H1 (cell line): Measurements from ENCODE around the gene SLC35E4. TPM values are rescaled to one million over a fixed set of nuclear protein-coding genes. Genes with fewer than 3 reads are reported as not detected.

Source experiments
- CTCF ChIA-PET: fragments of 300-600 bp; sonication (Branson Sonifier 250); formaldehyde crosslinking; loops from one replicate; lab custom pipeline; 2021; ENCODE audit not compliant: partially characterized antibody; lab: Charles Lee
- POLR2A ChIA-PET: fragments of 300-600 bp; sonication (Branson Sonifier 250); formaldehyde crosslinking; loops from one replicate; lab custom pipeline; 2021; ENCODE audit warnings: inconsistent platforms; ENCODE audit not compliant: partially characterized antibody; lab: Charles Lee
- DNase-seq, 2 experiments: peaks; one replicate each; pipeline versions ENCODE4 v3.0.0 to v3.0.0-alpha.2; 2010 to 2022; ENCODE audit warnings: low spot score in 2 of 2, low read depth in 1 of 2, mixed read lengths in 1 of 2
- FAIRE-seq: peaks from 2 replicates; lab custom pipeline; 2011; peaks lifted over from hg19 to GRCh38; lab: Jason Lieb, UNC
- H2AFZ ChIP-seq: 2 replicates; pipeline ENCODE4 v1.8.1; 2012; ENCODE audit warnings: low read length, inconsistent platforms
- H2AK5ac ChIP-seq: 2 replicates; pipeline ENCODE4 v1.6.1; 2013; ENCODE audit warnings: low read depth, low read length
- H2BK120ac ChIP-seq: replicated peaks from 2 replicates; pipeline ENCODE3; 2013; ENCODE audit warnings: low read depth, low read length, inconsistent platforms
- H2BK12ac ChIP-seq: 2 replicates; pipeline ENCODE4 v1.6.1; 2013; ENCODE audit warnings: low read depth, low read length
- H2BK15ac ChIP-seq: 2 replicates; pipeline ENCODE4 v1.6.1; 2013; ENCODE audit warnings: low read length
- H2BK20ac ChIP-seq: 2 replicates; pipeline ENCODE4 v1.6.1; 2013; ENCODE audit warnings: low read length
- H2BK5ac ChIP-seq: 2 replicates; pipeline ENCODE4 v1.6.1; 2013; ENCODE audit warnings: low read depth, low read length
- H3K14ac ChIP-seq: 2 replicates; pipeline ENCODE4 v1.6.1; 2013; ENCODE audit warnings: inconsistent platforms; ENCODE audit not compliant: insufficient read length
- H3K18ac ChIP-seq: 2 replicates; pipeline ENCODE4 v1.6.1; 2013; ENCODE audit warnings: low read length; ENCODE audit errors: extremely low read depth
- H3K23ac ChIP-seq: 2 replicates; pipeline ENCODE4 v1.6.1; 2013; ENCODE audit warnings: inconsistent platforms; ENCODE audit not compliant: insufficient read length
- H3K23me2 ChIP-seq: 2 replicates; pipeline ENCODE4 v1.6.1; 2013; ENCODE audit warnings: low read depth, low read length
- H3K27ac ChIP-seq: 2 replicates; pipeline ENCODE4 v1.6.1; 2011; ENCODE audit warnings: low read depth, low read length, inconsistent platforms
- H3K27me3 ChIP-seq, 4 experiments: replicated peaks in 1 of 4; 1 replicate in 1 of 4; 2 replicates in 3 of 4; pipeline versions ENCODE4 v1.6.1 to v1.8.1; 2011 to 2013; ENCODE audit warnings: low read length in 3 of 4, mild to moderate bottlenecking in 3 of 4, inconsistent platforms in 2 of 4, mixed read lengths in 2 of 4, moderate library complexity in 1 of 4; ENCODE audit not compliant: control insufficient read depth in 3 of 4, insufficient read depth in 3 of 4; ENCODE audit errors: extremely low read depth in 1 of 4
- H3K36me3 ChIP-seq, 4 experiments: 2 replicates each; pipeline versions ENCODE4 v1.6.1 to v1.8.1; 2011 to 2013; ENCODE audit warnings: mild to moderate bottlenecking in 4 of 4, low read length in 3 of 4, moderate library complexity in 2 of 4, control low read depth in 1 of 4, inconsistent platforms in 1 of 4; ENCODE audit not compliant: insufficient read depth in 4 of 4, control insufficient read depth in 2 of 4
- H3K4ac ChIP-seq: replicated peaks from 2 replicates; pipeline ENCODE3; 2013; ENCODE audit warnings: low read length, low read depth, mixed read lengths, inconsistent platforms; ENCODE audit not compliant: insufficient read length
- H3K4me1 ChIP-seq, 4 experiments: replicated peaks in 1 of 4; 1 replicate in 1 of 4; 2 replicates in 3 of 4; pipeline versions ENCODE4 v1.6.1 to v1.8.1; 2011 to 2013; ENCODE audit warnings: low read length in 3 of 4, inconsistent platforms in 2 of 4, mixed read lengths in 1 of 4; ENCODE audit not compliant: insufficient read depth in 4 of 4, control insufficient read depth in 3 of 4
- H3K4me2 ChIP-seq, 2 experiments: 2 replicates each; pipeline versions ENCODE4 v1.6.1 to v1.8.1; 2011 to 2013; ENCODE audit warnings: low read depth in 2 of 2, low read length in 2 of 2, control low read depth in 1 of 2, inconsistent platforms in 1 of 2, mild to moderate bottlenecking in 1 of 2; ENCODE audit not compliant: insufficient read depth in 1 of 2
- H3K4me3 ChIP-seq, 4 experiments: fragments of 200-600, 300-600 bp in 1 of 4; sonication (generic), shearing (Covaris generic), sonication (Bioruptor Twin) in 1 of 4; 2 replicates each; pipeline versions ENCODE4 v1.5.1 to v1.8.1; 2011 to 2016; ENCODE audit warnings: low read length in 4 of 4, low read depth in 3 of 4, control low read depth in 2 of 4, inconsistent platforms in 2 of 4, mild to moderate bottlenecking in 2 of 4, mixed read lengths in 1 of 4, moderate library complexity in 1 of 4; ENCODE audit not compliant: insufficient read depth in 2 of 4; ENCODE audit errors: extremely low read depth in 1 of 4
- H3K56ac ChIP-seq: replicated peaks from 2 replicates; pipeline ENCODE3; 2013; ENCODE audit warnings: low read depth, mild to moderate bottlenecking, mixed read lengths, low read length, inconsistent platforms; ENCODE audit not compliant: insufficient read length
- H3K79me1 ChIP-seq: 2 replicates; pipeline ENCODE4 v1.6.1; 2013; ENCODE audit warnings: low read depth, low read length, control low read depth
- H3K79me2 ChIP-seq, 2 experiments: 2 replicates each; pipeline versions ENCODE4 v1.6.1 to v1.8.1; 2012 to 2013; ENCODE audit warnings: low read length in 2 of 2, mild to moderate bottlenecking in 2 of 2, inconsistent platforms in 1 of 2; ENCODE audit not compliant: insufficient read depth in 2 of 2, control insufficient read depth in 1 of 2
- H3K9ac ChIP-seq, 4 experiments: replicated peaks in 1 of 4; 1 replicate in 1 of 4; 2 replicates in 3 of 4; pipeline versions ENCODE4 v1.6.1 to v1.8.1; 2011 to 2013; ENCODE audit warnings: low read depth in 3 of 4, low read length in 3 of 4, control low read depth in 2 of 4, mild to moderate bottlenecking in 2 of 4, moderate library complexity in 2 of 4, inconsistent platforms in 1 of 4; ENCODE audit errors: extremely low read depth in 1 of 4
- H3K9me3 ChIP-seq, 2 experiments: 2 replicates each; pipeline versions ENCODE4 v1.6.1 to v1.8.1; 2012 to 2013; ENCODE audit warnings: mild to moderate bottlenecking in 2 of 2, moderate library complexity in 2 of 2, control low read depth in 1 of 2, inconsistent platforms in 1 of 2, low read depth in 1 of 2, low read length in 1 of 2, mixed read lengths in 1 of 2; ENCODE audit not compliant: insufficient read depth in 2 of 2
- H4K20me1 ChIP-seq, 2 experiments: replicated peaks in 1 of 2; 2 replicates each; pipeline versions ENCODE3 to v1.8.1; 2011 to 2013; ENCODE audit warnings: inconsistent platforms in 2 of 2, low read length in 2 of 2, mild to moderate bottlenecking in 1 of 2; ENCODE audit not compliant: insufficient read depth in 2 of 2, control insufficient read depth in 1 of 2
- H4K5ac ChIP-seq: 2 replicates; pipeline ENCODE4 v1.6.1; 2013; ENCODE audit warnings: low read length, low read depth, mixed read lengths, inconsistent platforms; ENCODE audit not compliant: insufficient read length
- H4K8ac ChIP-seq: 2 replicates; pipeline ENCODE4 v1.8.0; 2013; ENCODE audit warnings: mild to moderate bottlenecking, moderate library complexity, low read length, inconsistent platforms; ENCODE audit not compliant: insufficient read depth; ENCODE audit errors: extremely low read depth
- H4K91ac ChIP-seq: replicated peaks from 2 replicates; pipeline ENCODE3; 2013; ENCODE audit warnings: low read length, mixed read lengths, inconsistent platforms; ENCODE audit not compliant: insufficient read length
- EGR1 ChIP-seq: IDR thresholded peaks from 2 replicates; pipeline ENCODE4 v1.6.1; 2011; ENCODE audit warnings: low read depth, low read length, borderline replicate concordance
- MAFK ChIP-seq: IDR thresholded peaks from 2 replicates; pipeline ENCODE4 v1.6.1; 2012; ENCODE audit warnings: low read depth, mild to moderate bottlenecking, improper control_type of control experiment, low read length
- NRF1 ChIP-seq: IDR thresholded peaks from 2 replicates; pipeline ENCODE4 v1.6.1; 2011; ENCODE audit warnings: mild to moderate bottlenecking, low read depth, low read length, improper control_type of control experiment
- WGBS, 2 experiments: shearing (Covaris generic) in 1 of 2; methylation state at CpG; one replicate each; pipeline versions ENCODE4 v1.1.6 to v1.1.7; 2013 to 2015; ENCODE audit warnings: low lambda C conversion rate in 2 of 2, mixed read lengths in 2 of 2, inconsistent platforms in 1 of 2, low coverage in 1 of 2, missing lambda C conversion rate in 1 of 2; ENCODE audit not compliant: insufficient replicate concordance in 2 of 2, insufficient coverage in 1 of 2, insufficient read length in 1 of 2; ENCODE audit errors: extremely low coverage in 1 of 2, missing lambda C conversion rate in 1 of 2; 5-methylcytosine and 5-hydroxymethylcytosine counted together
- polyA plus RNA-seq, 7 experiments: library from polyadenylated mRNA; depleted of rRNA in 3 of 7; stranded (reverse) in 5 of 7; unstranded in 2 of 7; fragments of >200 nt in 5 of 7; fragments of 200-250 nt in 2 of 7; gene quantifications; 1 replicate in 5 of 7; 2 replicates in 1 of 7; 4 replicates in 1 of 7; pipeline versions ENCODE4 v1.2.1 to v1.2.3, GENCODE V29; 2011 to 2013; ENCODE audit warnings: missing spikeins in 2 of 7, mixed read lengths in 2 of 7
- total RNA-seq: library from RNA; stranded (reverse); fragmentation: NEBNext Ultra II Directional; extraction: Animal tissue kit (Norgen Biotek cat#: 25700); gene quantifications from 2 replicates; pipeline ENCODE4 v1.2.1, GENCODE V29; 2021

Gene SLC35E4
- total and polyA plus RNA-seq, 2 of the 8 experiments (the other 6 are each of a cell fraction or from before 2014, with no cell fraction given): 5.1 to 5.6 TPM

DNA sequence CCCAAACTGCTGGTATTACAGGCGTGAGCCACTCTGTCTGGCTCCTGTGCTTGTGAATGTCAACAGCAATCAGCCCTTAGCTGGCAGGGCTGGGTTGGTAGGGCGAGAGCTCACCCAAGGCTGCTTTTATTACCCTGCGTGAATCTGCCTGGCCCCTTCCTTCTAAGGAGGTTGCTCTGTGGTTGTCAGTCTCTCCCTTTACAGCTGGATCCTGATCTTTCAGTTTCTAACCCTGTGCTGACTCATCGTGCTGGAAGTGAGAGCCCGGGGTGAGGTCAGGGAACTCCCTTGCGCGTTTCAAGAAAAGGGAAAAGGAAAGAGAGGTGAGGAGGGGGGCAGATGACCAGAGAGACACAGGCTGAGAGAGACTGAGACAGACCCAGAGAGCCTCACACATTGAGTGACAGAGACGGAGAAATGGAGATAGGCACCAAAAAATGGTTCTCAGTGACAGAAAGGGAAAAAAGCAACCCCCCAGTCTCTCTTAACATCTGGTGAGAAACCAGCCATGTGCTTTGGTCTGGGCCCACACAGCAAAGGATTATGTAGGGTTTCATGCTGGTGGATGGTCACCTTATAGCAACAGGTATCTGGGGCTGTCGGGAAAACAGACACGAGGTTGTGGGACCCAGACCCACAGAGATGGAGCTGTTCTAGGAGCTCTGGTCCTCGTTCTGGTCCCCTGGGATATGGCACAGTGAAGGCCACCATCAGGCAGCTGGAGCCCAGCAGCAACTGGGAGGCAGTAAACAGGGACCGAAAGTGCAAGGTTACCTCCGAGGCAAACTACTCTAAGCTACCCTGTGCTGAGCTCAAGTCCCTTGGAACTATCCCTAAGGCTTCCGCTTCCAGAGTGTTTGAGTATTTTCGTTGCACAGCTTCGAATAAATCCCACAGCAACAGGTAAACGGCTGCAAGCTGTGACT lies 26.1 kb upstream of the SLC35E4 start:
- Histone ChIP-seq H2BK15ac (no peak overlapping the region), H3K4ac (no peak overlapping the region), H4K91ac (no peak overlapping the region), H2BK20ac (no peak overlapping the region), H2BK5ac (peak overlapping the region; percentile 20), H3K23me2 (peaks cover 9% of the 10 kb centered on the region; the same call in 1 of the 2 replicates), H2BK120ac (no peak overlapping the region), H4K20me1 (peaks cover 0 to 2% of the 10 kb centered on the region in 2 experiments), H3K79me1 (0 out of 2 replicates have a peak, but pooled peaks cover 2% of the 10 kb centered on the region), H2BK12ac (no peak overlapping the region), H3K9me3 (no peaks in the 10 kb centered on the region), H2AK5ac (no peak overlapping the region), H3K14ac (no peak overlapping the region), H3K4me3 (no peak overlapping the region), H3K23ac (no peak overlapping the region), H3K4me1 (peaks cover 3 to 31% (median 12%) of the 10 kb centered on the region in 4 experiments), H3K79me2 (peaks cover 0 to 15% of the 10 kb centered on the region in 2 experiments; a peak in 2 of 4 replicates), H4K5ac (no peak overlapping the region), H3K27me3 (no peaks in the 10 kb centered on the region), H4K8ac (no peak overlapping the region), H3K36me3 (peaks cover 8 to 40% (median 24%) of the 10 kb centered on the region in 4 experiments; a peak in 7 of 8 replicates), H3K18ac (peak overlapping the region; percentile 27; the same call in 1 of the 2 replicates), H2AFZ (no peak overlapping the region), H3K27ac (no peak overlapping the region), H3K56ac (no peak overlapping the region), H3K4me2 (peak overlapping the region in 1 of 2 experiments; percentile 96; a peak in 2 of 4 replicates), H3K9ac (peak overlapping the region in 1 of 4 experiments; percentile 25; a peak in 3 of 7 replicates)
- FAIRE-seq (no peak), DNase-seq (no peak)
- CTCF ChIA-PET: interaction anchor here (1.1 to 7.0 kb wide), 6 partner anchors 9 to 145 kb away, joined by 3 to 47 read pairs (median 4); partner anchors contain the start of gene SLC35E4
- TF ChIP-seq MAFK (peak; percentile 23; the same call in 1 of the 2 replicates), EGR1 (no peak), NRF1 (no peak)
- WGBS, 2 experiments: 78% methylated on average over 17 of the region's 17 CpGs; no CpG with 5 or more reads in 1 of the 2 experiments
- POLR2A ChIA-PET: interaction anchor here (1.7 to 3.5 kb wide), 3 partner anchors 10 to 20 kb away, joined by 5 to 16 read pairs (median 10); partner anchors contain the start of gene PES1
